HCT116 (cell line): ENCODE data around the gene PPM1H. TPM values are rescaled to one million over a fixed set of nuclear protein-coding genes. Genes with fewer than 3 reads are reported as not detected.

Source experiments
- ATAC-seq: fragments of 200-7000 bp; cut with Tn5 transposase; 2 replicates; pipeline ENCODE4 v1.9.1; 2020; ENCODE audit warnings: mild to moderate bottlenecking, moderate library complexity
- BruUV-seq: library from RNA; stranded (reverse); fragments of 400-500 nt; replicated peaks from 2 replicates; lab custom pipeline; 2021; lab: Mats Ljungman, UMichigan
- CTCF ChIA-PET: fragments of 300-600 bp; sonication (Branson Sonifier 250); formaldehyde crosslinking; loops from one replicate; lab custom pipeline; 2021; ENCODE audit warnings: antibody characterized with exemption; lab: Charles Lee
- POLR2A ChIA-PET: fragments of 300-600, 350-600 bp; sonication (Branson Sonifier 250); formaldehyde crosslinking; loops from one replicate; lab custom pipeline; 2021; ENCODE audit warnings: antibody characterized with exemption; lab: Charles Lee
- RAD21 ChIA-PET, 2 experiments: fragments of 300-600 bp; sonication (Branson Sonifier 250); formaldehyde crosslinking; loops; one replicate each; lab custom pipeline; 2023; ENCODE audit warnings: low total read pairs in 2 of 2; ENCODE audit not compliant: uncharacterized antibody in 2 of 2, unreplicated experiment in 2 of 2, low non-redundant PET in 1 of 2; lab: Charles Lee
- DNase-seq: peaks from one replicate; pipeline ENCODE4 v3.0.0-alpha.2; 2010; ENCODE audit warnings: low read depth, low spot score
- H2AFZ ChIP-seq: fragments of 200-600 bp; shearing (Covaris generic), sonication (generic); 2 replicates; pipeline ENCODE4 v1.6.1; 2017; ENCODE audit warnings: low read depth, mixed run types, mixed read lengths, antibody characterized with exemption, low read length; ENCODE audit not compliant: poor library complexity, severe bottlenecking
- H3K27ac ChIP-seq: 2 replicates; pipeline ENCODE4 v1.5.1; 2012; ENCODE audit warnings: low read depth, low read length
- H3K27me3 ChIP-seq: fragments of 200-600 bp; sonication (generic); 2 replicates; pipeline ENCODE4 v1.6.1; 2016; ENCODE audit warnings: mixed run types, low read length, mixed read lengths; ENCODE audit not compliant: insufficient read depth
- H3K36me3 ChIP-seq, 2 experiments: fragments of 200-500 bp in 1 of 2; fragments of 200-600 bp in 1 of 2; sonication (Bioruptor generic) in 1 of 2; sonication (generic) in 1 of 2; 2 replicates each; pipeline versions ENCODE4 v1.5.1 to v1.6.1; 2014 to 2016; ENCODE audit warnings: low read length in 2 of 2, inconsistent platforms in 1 of 2, mixed read lengths in 1 of 2, mixed run types in 1 of 2; ENCODE audit not compliant: insufficient read depth in 2 of 2, control insufficient read depth in 1 of 2
- H3K4me1 ChIP-seq, 2 experiments: fragments of 200-600 bp in 1 of 2; sonication (generic) in 1 of 2; 2 replicates each; pipeline versions ENCODE4 v1.5.1 to v1.6.1; 2012 to 2017; ENCODE audit warnings: low read length in 2 of 2, inconsistent platforms in 1 of 2, mild to moderate bottlenecking in 1 of 2, mixed read lengths in 1 of 2, mixed run types in 1 of 2, moderate library complexity in 1 of 2; ENCODE audit not compliant: insufficient read depth in 2 of 2, control insufficient read depth in 1 of 2
- H3K4me2 ChIP-seq: fragments of 200-600 bp; sonication (generic); 2 replicates; pipeline ENCODE4 v1.6.1; 2017; ENCODE audit warnings: mixed run types, low read length, mixed read lengths
- H3K4me3 ChIP-seq, 2 experiments: fragments of 200-600 bp in 1 of 2; sonication (generic) in 1 of 2; replicated peaks in 1 of 2; 2 replicates each; pipeline ENCODE4 v1.5.1; 2011 to 2016; ENCODE audit warnings: low read length in 2 of 2, control low read depth in 1 of 2, low read depth in 1 of 2, mild to moderate bottlenecking in 1 of 2, mixed read lengths in 1 of 2, mixed run types in 1 of 2
- H3K79me2 ChIP-seq: fragments of 200-600 bp; sonication (generic); 2 replicates; pipeline ENCODE4 v1.6.1; 2017; ENCODE audit warnings: mild to moderate bottlenecking, mixed run types, low read length, moderate library complexity, mixed read lengths; ENCODE audit not compliant: insufficient read depth
- H3K9ac ChIP-seq: fragments of 200-600 bp; sonication (generic); 2 replicates; pipeline ENCODE4 v1.6.1; 2016; ENCODE audit warnings: low read length, mixed read lengths
- H3K9me2 ChIP-seq: fragments of 200-600 bp; sonication (generic), shearing (Covaris generic); 2 replicates; pipeline ENCODE4 v1.6.1; 2017; ENCODE audit warnings: mixed run types, mild to moderate bottlenecking, moderate library complexity; ENCODE audit not compliant: insufficient read depth
- H3K9me3 ChIP-seq, 2 experiments: fragments of 200-500 bp in 1 of 2; fragments of 200-600 bp in 1 of 2; sonication (Bioruptor generic) in 1 of 2; sonication (generic) in 1 of 2; 2 replicates each; pipeline ENCODE4 v1.6.1; 2014 to 2017; ENCODE audit warnings: low read length in 2 of 2, mixed read lengths in 2 of 2, inconsistent platforms in 1 of 2, low read depth in 1 of 2, mild to moderate bottlenecking in 1 of 2, mixed run types in 1 of 2, moderate library complexity in 1 of 2; ENCODE audit not compliant: control insufficient read depth in 1 of 2, insufficient read depth in 1 of 2
- H4K20me1 ChIP-seq: fragments of 200-600 bp; sonication (generic), shearing (Covaris generic); 2 replicates; pipeline ENCODE4 v1.6.1; 2017; ENCODE audit warnings: mixed run types, mild to moderate bottlenecking, moderate library complexity; ENCODE audit not compliant: insufficient read depth
- EGR1 ChIP-seq: IDR thresholded peaks from 2 replicates; pipeline ENCODE4 v1.6.1; 2012; ENCODE audit warnings: low read depth
- ELF1 ChIP-seq: IDR thresholded peaks from 2 replicates; pipeline ENCODE4 v1.6.1; 2012; ENCODE audit warnings: low read depth, borderline replicate concordance
- EZH2 ChIP-seq: fragments of 200-600 bp; sonication (generic); IDR thresholded peaks from 2 replicates; pipeline ENCODE4 v1.6.1; 2017; ENCODE audit warnings: antibody characterized with exemption, mixed run types
- EZH2phosphoT487 ChIP-seq: fragments of 200-600 bp; IDR thresholded peaks from 2 replicates; pipeline ENCODE4 v1.6.1; 2018; ENCODE audit warnings: antibody characterized with exemption, borderline replicate concordance
- FOSL1 ChIP-seq: IDR thresholded peaks from 2 replicates; pipeline ENCODE4 v1.6.1; 2012; ENCODE audit warnings: low read depth
- JUND ChIP-seq: IDR thresholded peaks from 2 replicates; pipeline ENCODE4 v1.6.1; 2012
- POLR2AphosphoS5 ChIP-seq: IDR thresholded peaks from 2 replicates; pipeline ENCODE4 v1.6.1; 2011; ENCODE audit warnings: mild to moderate bottlenecking, low read depth, low read length, moderate library complexity
- REST ChIP-seq: IDR thresholded peaks from 2 replicates; pipeline ENCODE4 v1.6.1; 2012; ENCODE audit warnings: low read depth
- SIN3A ChIP-seq: IDR thresholded peaks from 2 replicates; pipeline ENCODE4 v1.6.1; 2012; ENCODE audit warnings: low read depth
- SP1 ChIP-seq: IDR thresholded peaks from 2 replicates; pipeline ENCODE4 v1.6.1; 2012; ENCODE audit warnings: low read depth
- ZBTB33 ChIP-seq: IDR thresholded peaks from 2 replicates; pipeline ENCODE4 v1.6.1; 2011; ENCODE audit warnings: mild to moderate bottlenecking, low read length, moderate library complexity; ENCODE audit not compliant: insufficient replicate concordance; ENCODE audit errors: extremely low read depth
- ZFX ChIP-seq: fragments of 450-650 bp; IDR thresholded peaks from 2 replicates; pipeline ENCODE4 v1.6.1; 2017
- intact Hi-C: fragments of 100-400 bp; cut with micrococcal nuclease; formaldehyde crosslinking; loops from 2 replicates; pipeline ENCODE4 v1.10.0; 2022
- total RNA-seq: library from RNA; stranded (reverse); gene quantifications from one replicate; pipeline ENCODE4 v1.2.1, GENCODE V29; 2021; ENCODE audit not compliant: unreplicated experiment

The PPM1H gene
- total RNA-seq, 1 experiment from 2014 or later = 8.0 TPM

GRCh38 chr12:62670986-62671720, 263.8 kb downstream of the PPM1H start:
- ChIA-PET RAD21 (no interaction called here), POLR2A (no interaction called here), CTCF (no interaction called here)
- H3K27me3 ChIP-seq = no peaks in the 10 kb centered on the region
- intact Hi-C loops = no loop called here
- no peak overlapping the region for H2AFZ ChIP-seq
- H3K9me3 ChIP-seq = peaks cover under 1 to 3% of the 10 kb centered on the region in 2 experiments; a peak in 1 of 4 replicates
- no peak overlapping the region for H3K9ac ChIP-seq
- no peak overlapping the region for H3K27ac ChIP-seq
- ATAC-seq (no peak), DNase-seq (no peak)
- no TSS peak for BruUV-seq
- H4K20me1 ChIP-seq = no peaks in the 10 kb centered on the region
- H3K36me3 ChIP-seq = no peaks in the 10 kb centered on the region
- no peak overlapping the region for H3K4me3 ChIP-seq
- no peak for TF ChIP-seq EGR1
- no peaks in the 10 kb centered on the region for H3K9me2 ChIP-seq
- H3K4me1 ChIP-seq = no peaks in the 10 kb centered on the region
- H3K79me2 ChIP-seq = no peaks in the 10 kb centered on the region
- no peak overlapping the region for H3K4me2 ChIP-seq

GRCh38 chr12:62668782-62669181, 266.2 kb downstream of the PPM1H start:
- ATAC-seq (no peak), DNase-seq (no peak)
- ChIA-PET CTCF (no interaction called here), RAD21 (no interaction called here), POLR2A (no interaction called here)
- H3K27ac ChIP-seq = no peak overlapping the region
- no peaks in the 10 kb centered on the region for H3K79me2 ChIP-seq
- intact Hi-C loops = no loop called here
- no peaks in the 10 kb centered on the region for H3K9me2 ChIP-seq
- BruUV-seq = no TSS peak
- H3K4me2 ChIP-seq = no peak overlapping the region
- H4K20me1 ChIP-seq = no peaks in the 10 kb centered on the region
- H3K9me3 ChIP-seq = no peaks in the 10 kb centered on the region
- no peaks in the 10 kb centered on the region for H3K36me3 ChIP-seq
- TF ChIP-seq FOSL1 (no peak), ZBTB33 (no peak), ZFX (no peak), POLR2AphosphoS5 (no peak), EZH2 (no peak), SP1 (no peak), ELF1 (no peak), JUND (no peak), REST (no peak), SIN3A (no peak), EZH2phosphoT487 (no peak)
- no peak overlapping the region for H2AFZ ChIP-seq
- no peak overlapping the region for H3K9ac ChIP-seq
- no peaks in the 10 kb centered on the region for H3K4me1 ChIP-seq
- no peak overlapping the region for H3K4me3 ChIP-seq
- H3K27me3 ChIP-seq = no peaks in the 10 kb centered on the region
